Neural cell (in vitro differentiated cells): ENCODE measurements around the gene NDUFS2. TPM values are rescaled to one million over a fixed set of nuclear protein-coding genes. Genes with fewer than 3 reads are reported as not detected.

ENCODE experiments used
- H2AFZ ChIP-seq: fragments of 200-600, 300-800 bp; sonication (generic), shearing (Covaris generic); 2 replicates; pipeline ENCODE4 v1.6.0; 2014; ENCODE audit warnings: low read depth, mild to moderate bottlenecking, antibody characterized with exemption, low read length, moderate library complexity
- H3F3A ChIP-seq: fragments of 200-600 bp; shearing (Covaris generic); 2 replicates; pipeline ENCODE4 v1.6.1; 2016; ENCODE audit warnings: mild to moderate bottlenecking, moderate library complexity, mixed read lengths, antibody characterized with exemption, low read length; ENCODE audit not compliant: insufficient read depth, poor library complexity, severe bottlenecking
- H3K27ac ChIP-seq: fragments of 200-600, 300-800 bp; sonication (generic), shearing (Covaris generic); 2 replicates; pipeline ENCODE4 v1.5.1; 2014; ENCODE audit warnings: mild to moderate bottlenecking, low read length, moderate library complexity
- H3K27me3 ChIP-seq: fragments of 300-800, 200-600 bp; sonication (generic), shearing (Covaris generic); 2 replicates; pipeline ENCODE4 v1.6.0; 2014; ENCODE audit warnings: mild to moderate bottlenecking, low read depth, low read length, moderate library complexity; ENCODE audit not compliant: insufficient read depth
- H3K36me3 ChIP-seq: fragments of 300-800, 200-600 bp; sonication (generic), shearing (Covaris generic); 2 replicates; pipeline ENCODE4 v1.5.1; 2014; ENCODE audit warnings: mild to moderate bottlenecking, antibody characterized with exemption, low read length, moderate library complexity; ENCODE audit not compliant: insufficient read depth
- H3K4me2 ChIP-seq: fragments of 300-800, 200-600 bp; sonication (generic), shearing (Covaris generic); 2 replicates; pipeline ENCODE4 v1.6.0; 2014; ENCODE audit warnings: mild to moderate bottlenecking, low read length
- H3K4me3 ChIP-seq: fragments of 300-800, 200-600 bp; sonication (generic), shearing (Covaris generic); 2 replicates; pipeline ENCODE4 v1.5.1; 2014; ENCODE audit warnings: mild to moderate bottlenecking, low read length, moderate library complexity
- H3K79me2 ChIP-seq: fragments of 200-600 bp; shearing (Covaris generic); replicated peaks from 2 replicates; pipeline ENCODE4 v1.6.0; 2014; ENCODE audit warnings: mild to moderate bottlenecking, low read length, moderate library complexity; ENCODE audit not compliant: insufficient read depth
- H3K9ac ChIP-seq: fragments of 300-800, 200-600 bp; sonication (generic), shearing (Covaris generic); 2 replicates; pipeline ENCODE4 v1.6.1; 2016; ENCODE audit warnings: mild to moderate bottlenecking, low read length, mixed read lengths
- H3K9me2 ChIP-seq: fragments of 200-600 bp; shearing (Covaris generic); 2 replicates; pipeline ENCODE4 v1.6.1; 2016; ENCODE audit warnings: mild to moderate bottlenecking, low read length, mixed read lengths; ENCODE audit not compliant: insufficient read depth
- H3K9me3 ChIP-seq: fragments of 200-600, 300-800 bp; sonication (generic), shearing (Covaris generic); 2 replicates; pipeline ENCODE4 v1.6.1; 2016; ENCODE audit warnings: mild to moderate bottlenecking, mixed run types, low read length, moderate library complexity, mixed read lengths
- H4K20me1 ChIP-seq: fragments of 200-600 bp; shearing (Covaris generic); 2 replicates; pipeline ENCODE4 v1.6.1; 2016; ENCODE audit warnings: mild to moderate bottlenecking, mixed run types; ENCODE audit not compliant: insufficient read depth
- CTCF ChIP-seq: fragments of 450-650 bp; IDR thresholded peaks from 2 replicates; pipeline ENCODE4 v1.5.1; 2014; ENCODE audit warnings: antibody characterized with exemption, mild to moderate bottlenecking, moderate library complexity; ENCODE audit not compliant: poor library complexity, severe bottlenecking
- EP300 ChIP-seq: fragments of 450-650 bp; conservative IDR thresholded peaks from 2 replicates; pipeline ENCODE4 v1.6.1; 2014; ENCODE audit warnings: antibody characterized with exemption, mild to moderate bottlenecking, moderate library complexity; ENCODE audit not compliant: poor library complexity, severe bottlenecking
- EZH2 ChIP-seq: fragments of 200-600, 300-800 bp; shearing (Covaris generic), sonication (generic); IDR thresholded peaks from 2 replicates; pipeline ENCODE4 v1.6.1; 2014; ENCODE audit warnings: antibody characterized with exemption, low read length, borderline replicate concordance, mild to moderate bottlenecking; ENCODE audit not compliant: insufficient read depth, poor library complexity, severe bottlenecking
- MXI1 ChIP-seq: fragments of 450-650 bp; conservative IDR thresholded peaks from 2 replicates; pipeline ENCODE4 v1.6.1; 2014; ENCODE audit warnings: antibody characterized with exemption, mild to moderate bottlenecking; ENCODE audit not compliant: poor library complexity, severe bottlenecking
- POLR2AphosphoS5 ChIP-seq: IDR thresholded peaks from 2 replicates; pipeline ENCODE4 v1.6.1; 2012
- RAD21 ChIP-seq: fragments of 450-650 bp; conservative IDR thresholded peaks from 2 replicates; pipeline ENCODE4 v1.6.1; 2014; ENCODE audit warnings: antibody characterized with exemption, mild to moderate bottlenecking, moderate library complexity
- REST ChIP-seq: IDR thresholded peaks from 2 replicates; pipeline ENCODE4 v1.6.1; 2012; ENCODE audit warnings: borderline replicate concordance
- SMC3 ChIP-seq: fragments of 450-650 bp; conservative IDR thresholded peaks from 2 replicates; pipeline ENCODE4 v1.6.1; 2014; ENCODE audit warnings: antibody characterized with exemption, mild to moderate bottlenecking, moderate library complexity; ENCODE audit not compliant: poor library complexity
- TAF1 ChIP-seq: IDR thresholded peaks from 2 replicates; pipeline ENCODE4 v1.6.1; 2012; ENCODE audit warnings: low read depth
- polyA minus RNA-seq: library from RNA; depleted of rRNA, polyadenylated mRNA; stranded (reverse); fragments of >200 nt; gene quantifications from 2 replicates; pipeline ENCODE4 v1.2.3, GENCODE V29; 2014
- polyA plus RNA-seq: library from polyadenylated mRNA; depleted of rRNA; stranded (reverse); fragments of >200 nt; gene quantifications from 2 replicates; pipeline ENCODE4 v1.2.3, GENCODE V29; 2014

NDUFS2 gene
- polyA plus RNA-seq, result 166 and 197 TPM in 2 replicates
- polyA minus RNA-seq, result 122 and 123 TPM in 2 replicates

GRCh38 chr1:161201836-161202712, at the start of gene NDUFS2:
TSS of gene NDUFS2 (plus strand) at chr1:161202367. CDS start at chr1:161202386, 19 bp downstream.
- Histone ChIP-seq H3K9me2 (no peaks in the 10 kb centered on the region), H3F3A (no peaks in the 10 kb centered on the region), H3K4me2 (peak within 1 kb of the TSS; percentile 48), H3K4me3 (peak within 1 kb of the TSS; percentile 80), H3K9ac (peak within 1 kb of the TSS; percentile 91), H3K27ac (peak within 1 kb of the TSS; percentile 90), H3K9me3 (no peaks in the 10 kb centered on the region), H3K36me3 (peaks cover 7% of the 10 kb centered on the region), H3K79me2 (peaks cover 22% of the 10 kb centered on the region), H4K20me1 (no peaks in the 10 kb centered on the region), H2AFZ (peak within 1 kb of the TSS; percentile 96), H3K27me3 (no peaks in the 10 kb centered on the region)
- peak; percentile 99 for TF ChIP-seq POLR2AphosphoS5
- TF ChIP-seq RAD21, result peak; percentile 25
- peak; percentile 65 for TF ChIP-seq CTCF
- no peak for TF ChIP-seq EZH2
- TF ChIP-seq REST, result peak; percentile 97
- peak; percentile 68 for TF ChIP-seq MXI1
- TF ChIP-seq TAF1, result peak; percentile 99
- TF ChIP-seq EP300, result peak; percentile 44
- peak; percentile 30 for TF ChIP-seq SMC3

GRCh38 chr1:161153176-161153575, 49.0 kb upstream of the NDUFS2 start:
- peak overlapping the region; percentile 91 for H3K27ac ChIP-seq
- no peaks in the 10 kb centered on the region for H3K36me3 ChIP-seq
- peak overlapping the region; percentile 89 for H3K9ac ChIP-seq
- no peaks in the 10 kb centered on the region for H3K9me3 ChIP-seq
- no peaks in the 10 kb centered on the region for H3K27me3 ChIP-seq
- no peaks in the 10 kb centered on the region for H4K20me1 ChIP-seq
- peak overlapping the region; percentile 60 for H3K4me2 ChIP-seq
- no peak for TF ChIP-seq REST
- no peak for TF ChIP-seq MXI1
- no peak for TF ChIP-seq TAF1
- TF ChIP-seq RAD21, result no peak
- H3K9me2 ChIP-seq, result no peaks in the 10 kb centered on the region
- no peaks in the 10 kb centered on the region for H3F3A ChIP-seq
- H2AFZ ChIP-seq, result peak overlapping the region; percentile 52
- peak overlapping the region; percentile 72 for H3K4me3 ChIP-seq
- no peaks in the 10 kb centered on the region for H3K79me2 ChIP-seq
